GM18868 (cell line): ENCODE results near the gene CFAP57.

Experiments used
- ATAC-seq: cut with Tn5 transposase; IDR thresholded peaks from one replicate; pipeline ENCODE4 v1.9.1; 2021; ENCODE audit warnings: mild to moderate bottlenecking, moderate library complexity; ENCODE audit not compliant: unreplicated experiment

The CFAP57 gene

DNA sequence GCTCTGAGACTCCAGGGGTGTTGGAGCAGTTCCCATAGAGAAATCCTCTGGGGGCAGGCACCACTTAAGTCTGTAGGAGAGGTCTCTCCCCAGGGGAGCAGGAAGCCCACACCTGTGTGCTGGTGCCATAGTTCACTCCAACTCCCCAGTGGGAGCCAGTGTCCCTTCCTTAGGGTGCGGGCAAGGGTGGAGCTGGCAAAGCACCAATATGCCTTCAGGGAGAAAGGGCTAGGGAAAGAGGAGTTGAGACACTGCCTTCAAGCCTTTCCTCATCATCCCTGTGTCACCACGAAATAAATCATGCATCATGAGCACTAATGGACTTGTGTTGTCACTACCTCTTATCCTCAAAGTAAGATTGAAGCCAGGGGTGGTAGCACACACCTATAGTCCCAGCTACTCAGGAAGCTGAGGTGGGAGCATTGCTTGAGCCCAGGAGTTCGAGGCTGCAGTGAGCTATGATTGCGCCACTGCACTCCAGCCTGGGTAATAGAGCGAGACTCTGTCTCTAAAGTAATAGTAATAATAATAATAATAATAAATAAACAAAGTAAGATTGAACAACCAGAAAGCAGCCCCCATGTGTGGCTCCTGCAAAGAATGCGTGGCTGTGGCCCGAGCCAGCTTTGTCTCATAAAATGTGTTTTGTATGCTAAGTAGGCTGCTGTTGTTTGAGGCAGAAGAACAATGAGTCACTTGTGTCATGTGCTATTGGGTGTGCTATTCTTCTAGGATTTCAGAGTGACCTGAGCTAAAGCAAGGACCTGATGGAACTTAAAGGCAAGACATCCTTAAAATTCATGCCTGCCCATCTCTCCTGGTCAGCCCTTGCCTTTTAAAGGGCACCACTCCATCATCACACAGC, 122.0 kb downstream of the CFAP57 start:
- no peak for ATAC-seq

DNA sequence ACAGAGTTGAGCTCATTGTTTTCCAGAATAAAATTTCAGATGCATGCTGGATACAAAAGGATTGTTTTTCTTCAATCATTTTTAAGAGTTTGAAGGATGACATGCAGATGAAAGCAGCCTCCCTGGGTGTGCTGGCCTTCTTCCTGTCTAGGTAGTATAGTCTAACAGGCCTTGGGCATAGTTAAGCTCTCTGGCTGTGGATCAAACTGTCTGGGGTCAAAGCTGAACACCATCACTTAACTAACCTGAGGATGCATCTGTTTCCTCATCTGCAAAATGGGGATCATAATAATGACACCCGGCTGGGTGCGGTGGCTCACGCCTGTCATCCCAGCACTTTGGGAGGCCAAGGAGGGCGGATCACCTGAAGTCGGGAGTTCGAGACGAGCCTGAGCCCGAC, 122.6 kb downstream of the CFAP57 start:
- ATAC-seq = no peak

DNA sequence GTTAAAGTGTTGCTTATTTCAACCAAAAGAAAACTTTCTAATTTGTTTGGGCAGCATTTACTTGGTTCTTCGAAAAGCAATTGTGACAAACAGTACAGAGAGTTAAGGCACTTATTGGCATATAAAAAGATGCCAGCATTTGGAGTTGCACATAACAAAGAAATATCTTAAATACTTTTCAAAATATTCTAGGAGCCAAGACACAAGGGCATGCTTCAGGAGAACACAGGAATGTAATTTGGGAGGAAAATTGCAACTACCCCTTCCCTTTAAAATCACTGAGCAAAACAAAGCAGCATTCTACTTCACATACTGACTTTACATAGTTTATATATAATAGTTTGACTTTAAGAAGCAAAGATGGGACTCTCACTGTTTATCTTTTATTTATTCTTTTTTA, 124.1 kb downstream of the CFAP57 start:
- ATAC-seq = no peak

DNA sequence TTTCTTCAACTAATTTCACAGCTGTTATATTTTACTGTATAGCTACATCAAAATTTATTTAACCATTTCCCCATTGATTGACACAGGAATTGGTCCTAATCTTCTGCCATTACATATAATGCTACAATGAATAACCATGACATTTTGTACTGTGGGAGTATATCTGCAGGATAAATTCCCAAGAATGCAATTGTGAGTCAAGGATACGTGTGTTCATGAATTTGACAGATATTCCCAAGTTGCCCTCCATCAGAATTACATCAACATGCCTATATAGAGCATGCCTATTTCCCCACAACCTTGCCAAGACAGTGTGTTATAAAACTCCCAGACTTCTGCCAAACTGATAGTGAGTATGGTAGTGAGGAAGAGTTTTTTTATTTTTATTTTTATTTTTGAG, 125.9 kb downstream of the CFAP57 start:
- ATAC-seq = no peak

DNA sequence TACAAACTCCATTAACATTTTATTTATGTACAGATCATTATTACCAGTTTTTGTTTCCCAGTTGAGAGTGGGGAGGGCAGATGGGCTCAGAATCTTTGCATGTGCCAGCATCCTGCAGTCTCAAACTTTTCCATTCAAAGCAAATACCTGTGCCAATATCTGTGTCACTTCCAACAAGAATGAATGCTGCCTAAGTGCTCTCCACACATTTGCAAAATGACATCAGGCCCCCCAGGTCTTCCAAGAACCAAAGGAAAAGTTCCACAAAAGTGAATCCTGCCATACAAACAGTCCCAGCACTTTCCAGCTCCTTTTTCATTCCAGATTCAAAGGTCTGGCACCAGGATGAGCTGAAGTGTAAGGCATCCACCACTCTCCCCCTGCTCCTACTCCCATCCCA, 127.0 kb downstream of the CFAP57 start:
- no peak for ATAC-seq

DNA sequence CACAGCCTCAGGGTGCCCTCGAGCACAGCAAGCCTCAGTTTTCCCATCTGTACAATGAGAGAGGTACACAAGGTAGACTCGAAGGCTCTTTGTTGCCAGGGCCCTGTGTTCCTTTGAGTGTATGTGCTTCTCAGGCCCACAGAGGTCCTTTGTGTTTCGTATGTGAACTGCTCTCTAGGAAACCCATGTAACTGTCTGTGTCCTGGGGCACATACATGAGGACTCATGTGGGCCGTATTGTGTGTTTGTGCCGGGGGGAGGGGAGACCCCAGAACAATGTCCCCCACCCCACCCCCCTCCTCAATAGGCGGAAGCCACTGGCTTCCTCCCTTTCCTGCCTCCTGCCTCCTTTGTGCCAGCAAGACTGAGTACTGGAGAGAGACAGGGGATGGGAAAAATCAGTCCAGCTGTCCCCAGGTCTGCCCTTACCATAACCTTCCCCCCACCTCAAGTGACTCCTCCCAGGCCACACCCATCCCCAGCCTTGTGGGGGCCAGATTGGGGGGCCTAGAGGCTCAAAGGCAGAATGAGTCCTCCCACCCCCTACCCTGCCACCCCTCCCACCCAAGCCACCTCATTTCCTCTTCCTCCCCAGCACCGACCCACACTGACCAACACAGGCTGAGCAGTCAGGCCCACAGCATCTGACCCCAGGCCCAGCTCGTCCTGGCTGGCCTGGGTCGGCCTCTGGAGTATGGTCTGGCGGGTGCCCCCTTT, 128.4 kb downstream of the CFAP57 start, which contains the start of gene TIE1:
Gene TIE1 (plus strand): TSS at position 605 of the 717 bp plus-strand sequence. CDS start 90 bp downstream, at position 695.
- ATAC-seq = no peak

DNA sequence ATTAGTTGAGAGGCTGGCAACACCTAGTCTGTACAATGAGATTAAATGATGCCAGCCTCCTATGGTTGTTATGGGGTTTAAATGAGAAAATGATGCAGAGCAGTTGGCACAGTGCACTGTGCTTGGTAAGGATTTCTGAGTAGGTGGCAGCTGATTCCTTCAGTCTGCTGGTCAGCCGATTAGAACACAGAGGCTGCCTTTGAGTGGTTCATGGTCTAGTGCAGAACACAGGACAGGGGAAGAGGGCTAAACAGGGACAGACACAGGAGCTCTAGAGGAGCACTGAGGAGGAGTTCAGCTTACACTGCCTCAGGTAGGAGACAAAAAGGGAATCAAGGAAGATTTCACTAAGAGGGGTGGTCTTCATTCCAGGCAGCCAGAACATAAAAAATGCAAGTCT, 130.1 kb downstream of the CFAP57 start:
- ATAC-seq = no peak

DNA sequence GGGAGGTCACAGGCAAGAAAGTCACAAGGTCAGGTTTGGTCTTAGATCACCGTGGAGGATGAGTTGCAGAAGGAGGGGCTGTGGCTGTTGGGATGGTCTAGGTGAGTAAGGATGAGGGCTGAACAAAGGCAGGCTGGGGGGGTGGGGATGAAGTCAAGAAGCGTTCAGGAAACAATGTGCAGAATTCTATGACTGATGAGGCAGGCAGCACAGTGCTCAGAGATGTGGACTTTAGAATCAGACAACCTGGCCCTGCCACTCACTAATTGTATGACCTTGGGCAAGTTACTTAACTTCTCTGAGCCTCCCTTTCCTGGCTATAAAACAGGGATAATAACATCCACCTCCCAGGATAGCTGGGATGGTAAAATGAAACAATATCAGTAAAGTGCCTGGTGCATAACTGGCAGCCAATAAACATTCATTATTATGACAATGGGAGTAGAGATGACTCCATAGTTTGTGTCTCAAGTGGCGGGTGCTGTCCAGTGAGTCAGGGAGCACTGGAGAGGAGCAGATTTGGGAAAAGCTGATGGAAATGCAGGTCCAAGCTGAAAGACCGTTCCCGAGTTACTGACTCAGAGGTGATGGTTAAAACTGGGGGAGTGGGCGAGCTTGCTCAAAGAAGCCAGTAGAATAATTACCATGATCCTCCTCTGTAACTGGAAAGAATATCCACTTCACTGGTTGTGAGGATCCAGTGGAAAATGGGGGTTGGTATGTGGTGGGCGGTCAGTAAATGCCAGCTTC, 130.8 kb downstream of the CFAP57 start:
- ATAC-seq = no peak

DNA sequence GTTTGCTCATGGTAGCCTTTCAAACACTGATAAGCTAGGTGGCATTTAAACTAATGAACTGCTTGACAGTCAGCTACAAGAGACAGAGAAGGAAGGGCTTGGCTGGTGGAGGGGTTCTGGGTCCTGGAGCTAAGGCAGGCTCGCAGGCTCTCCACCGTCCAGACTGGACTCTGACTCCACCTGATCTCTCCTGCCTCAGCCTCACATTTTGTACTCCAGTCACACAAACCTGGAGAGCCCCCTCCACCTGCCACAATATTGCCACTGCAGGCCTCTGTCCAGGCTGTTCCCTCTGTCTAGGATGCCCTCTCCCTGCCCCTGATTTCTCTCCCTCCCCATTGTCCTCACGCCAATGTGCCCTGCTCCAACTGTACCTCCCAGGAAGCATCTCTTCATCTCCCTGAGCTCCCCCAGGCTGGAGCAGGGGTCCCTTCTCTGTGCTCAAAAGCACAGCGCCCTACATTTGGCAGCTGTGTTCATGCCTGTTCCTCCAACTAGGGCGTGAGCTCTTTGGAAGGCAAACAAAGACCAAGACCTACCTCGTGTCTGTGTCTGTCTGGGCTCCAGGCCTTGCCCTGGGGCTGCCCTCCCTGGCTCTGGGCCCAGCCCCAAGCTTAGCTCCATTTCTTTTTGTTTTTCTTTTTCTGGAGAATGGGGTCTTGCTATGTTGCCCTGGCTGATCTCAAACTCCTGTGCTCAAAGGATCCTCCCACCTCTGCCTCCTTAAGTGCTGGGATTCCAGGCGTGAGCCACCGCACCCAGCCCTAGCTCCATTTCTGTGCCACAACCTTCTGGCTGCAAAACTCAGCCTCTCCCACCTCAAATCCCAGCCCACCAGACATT, 131.6 kb downstream of the CFAP57 start:
- ATAC-seq = no peak
